Erythroblast (primary cell): ENCODE measurements around the gene MTFR2.

Experiments used
- GATA1 ChIP-seq: IDR thresholded peaks from 2 replicates; pipeline ENCODE4 v1.6.1; 2011; ENCODE audit warnings: low read depth, mild to moderate bottlenecking, control low read depth, low read length, moderate library complexity
- POLR2A ChIP-seq: IDR thresholded peaks from 2 replicates; pipeline ENCODE4 v1.6.1; 2011; ENCODE audit warnings: mild to moderate bottlenecking, low read length

- no peak for TF ChIP-seq POLR2A
- no peak for TF ChIP-seq GATA1
These were observed 13.4 kb downstream of the MTFR2 start for GRCh38 chr6:136236466-136237293.
